HEK293T (cell line): ENCODE results near the gene COL9A2.

ENCODE experiments used
- CTCF ChIA-PET: fragments of 350-600 bp; formaldehyde crosslinking; extraction: SDS; loops from one replicate; lab custom pipeline; 2021; ENCODE audit warnings: antibody characterized with exemption, inconsistent platforms; lab: Yijun Ruan, JAX
- POLR2A ChIA-PET: fragments of 350-600 bp; formaldehyde crosslinking; extraction: SDS; loops from one replicate; lab custom pipeline; 2020; ENCODE audit warnings: antibody characterized with exemption, inconsistent platforms; lab: Yijun Ruan, JAX
- DNase-seq: peaks from one replicate; pipeline ENCODE4 v3.0.0; 2012; ENCODE audit warnings: mixed read lengths; ENCODE audit errors: extremely low spot score
- ARNT ChIP-seq: fragments of 450-650 bp; IDR thresholded peaks from 2 replicates; pipeline ENCODE4 v1.6.1; 2017; ENCODE audit warnings: mild to moderate bottlenecking
- BHLHE40 ChIP-seq: fragments of 450-650 bp; IDR thresholded peaks from 2 replicates; pipeline ENCODE4 v1.6.1; 2016; ENCODE audit warnings: mild to moderate bottlenecking, moderate library complexity, borderline replicate concordance
- CTBP1 ChIP-seq: fragments of 450-650 bp; IDR thresholded peaks from 2 replicates; pipeline ENCODE4 v1.6.1; 2016; ENCODE audit warnings: borderline replicate concordance
- ELF4 ChIP-seq: fragments of 450-650 bp; IDR thresholded peaks from 2 replicates; pipeline ENCODE4 v1.6.1; 2017; ENCODE audit warnings: antibody characterized with exemption
- FOXA1 ChIP-seq: fragments of 450-650 bp; IDR thresholded peaks from 2 replicates; pipeline ENCODE4 v1.6.1; 2016; ENCODE audit warnings: mild to moderate bottlenecking
- FOXK2 ChIP-seq: fragments of 450-650 bp; IDR thresholded peaks from 2 replicates; pipeline ENCODE4 v1.6.1; 2016; ENCODE audit warnings: mild to moderate bottlenecking
- FOXM1 ChIP-seq: fragments of 450-650 bp; IDR thresholded peaks from 2 replicates; pipeline ENCODE4 v1.6.1; 2017; ENCODE audit warnings: mild to moderate bottlenecking, borderline replicate concordance
- HDGF ChIP-seq: fragments of 450-650 bp; IDR thresholded peaks from 2 replicates; pipeline ENCODE4 v1.6.1; 2017; ENCODE audit warnings: antibody characterized with exemption, borderline replicate concordance
- L3MBTL2 ChIP-seq: fragments of 450-650 bp; conservative IDR thresholded peaks from 2 replicates; pipeline ENCODE4 v1.6.1; 2016; ENCODE audit warnings: mild to moderate bottlenecking
- LEF1 ChIP-seq: fragments of 450-650 bp; IDR thresholded peaks from 2 replicates; pipeline ENCODE4 v1.6.1; 2017; ENCODE audit warnings: mild to moderate bottlenecking, borderline replicate concordance
- NFRKB ChIP-seq: fragments of 450-650 bp; IDR thresholded peaks from 2 replicates; pipeline ENCODE4 v1.6.1; 2016; ENCODE audit warnings: mild to moderate bottlenecking, moderate library complexity
- SP1 ChIP-seq: fragments of 450-650 bp; IDR thresholded peaks from 2 replicates; pipeline ENCODE4 v1.6.1; 2017
- SUZ12 ChIP-seq: fragments of 450-650 bp; IDR thresholded peaks from 2 replicates; pipeline ENCODE4 v1.6.1; 2016; ENCODE audit warnings: mild to moderate bottlenecking
- TARDBP ChIP-seq: fragments of 450-650 bp; IDR thresholded peaks from 2 replicates; pipeline ENCODE4 v1.6.1; 2016
- ZNF384 ChIP-seq: fragments of 450-650 bp; IDR thresholded peaks from 2 replicates; pipeline ENCODE4 v1.6.1; 2016
- TF ChIP-seq, protein P1 (sequence below): fragments of 450-650 bp; IDR thresholded peaks from 2 replicates; pipeline ENCODE4 v1.6.1; 2016

COL9A2 gene

DNA sequence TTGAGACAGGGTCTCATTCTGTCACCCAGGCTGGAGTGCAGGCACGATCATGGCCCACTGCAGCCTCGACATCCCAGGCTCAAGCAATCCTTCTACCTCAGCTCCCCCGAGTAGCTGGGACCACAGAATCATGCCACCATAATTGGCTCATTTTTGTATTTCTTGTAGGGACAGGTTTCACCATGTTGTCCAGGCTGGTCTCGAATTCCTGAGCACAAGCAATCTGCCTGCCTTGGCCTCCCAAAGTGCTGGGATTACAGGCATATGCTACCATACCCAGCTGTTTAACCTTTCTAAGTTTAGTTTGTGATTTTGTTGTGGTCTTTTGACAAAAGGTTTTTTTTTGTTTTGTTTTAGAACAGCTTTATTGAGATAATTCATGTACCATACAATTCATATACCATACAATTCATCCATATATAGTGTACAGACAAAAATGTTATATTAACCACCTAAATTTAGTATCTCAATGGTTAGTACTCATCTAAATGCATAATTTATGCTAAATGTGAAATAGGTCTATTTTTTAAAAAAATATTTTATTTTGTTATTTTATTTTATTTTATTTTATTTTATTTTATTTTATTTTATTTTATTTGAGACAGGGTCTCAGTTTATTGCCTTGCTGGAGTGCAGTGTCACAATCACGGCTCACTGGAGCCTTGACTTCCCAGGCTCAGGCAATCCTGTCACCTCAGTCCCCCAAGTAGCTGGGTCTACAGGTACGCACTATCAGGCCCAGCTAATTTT lies 50.1 kb downstream of the COL9A2 start:
- no peak for DNase-seq
- no peak for TF ChIP-seq L3MBTL2
- no peak for TF ChIP-seq FOXK2
- no peak for TF ChIP-seq TARDBP
- no peak for TF ChIP-seq SUZ12
- no peak for TF ChIP-seq LEF1
- no peak for TF ChIP-seq ELF4
- no peak for TF ChIP-seq BHLHE40
- no peak for TF ChIP-seq ZNF384
- no peak for TF ChIP-seq CTBP1
- TF ChIP-seq NFRKB, result no peak
- TF ChIP-seq FOXA1, result no peak
- no peak for TF ChIP-seq SP1
- no peak for TF ChIP-seq FOXM1
- no peak for TF ChIP-seq ARNT
- TF ChIP-seq, protein P1, sequence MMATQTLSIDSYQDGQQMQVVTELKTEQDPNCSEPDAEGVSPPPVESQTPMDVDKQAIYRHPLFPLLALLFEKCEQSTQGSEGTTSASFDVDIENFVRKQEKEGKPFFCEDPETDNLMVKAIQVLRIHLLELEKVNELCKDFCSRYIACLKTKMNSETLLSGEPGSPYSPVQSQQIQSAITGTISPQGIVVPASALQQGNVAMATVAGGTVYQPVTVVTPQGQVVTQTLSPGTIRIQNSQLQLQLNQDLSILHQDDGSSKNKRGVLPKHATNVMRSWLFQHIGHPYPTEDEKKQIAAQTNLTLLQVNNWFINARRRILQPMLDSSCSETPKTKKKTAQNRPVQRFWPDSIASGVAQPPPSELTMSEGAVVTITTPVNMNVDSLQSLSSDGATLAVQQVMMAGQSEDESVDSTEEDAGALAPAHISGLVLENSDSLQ, result no peak
- TF ChIP-seq HDGF, result no peak
- POLR2A ChIA-PET, result no interaction called here
- CTCF ChIA-PET, result no interaction called here

DNA sequence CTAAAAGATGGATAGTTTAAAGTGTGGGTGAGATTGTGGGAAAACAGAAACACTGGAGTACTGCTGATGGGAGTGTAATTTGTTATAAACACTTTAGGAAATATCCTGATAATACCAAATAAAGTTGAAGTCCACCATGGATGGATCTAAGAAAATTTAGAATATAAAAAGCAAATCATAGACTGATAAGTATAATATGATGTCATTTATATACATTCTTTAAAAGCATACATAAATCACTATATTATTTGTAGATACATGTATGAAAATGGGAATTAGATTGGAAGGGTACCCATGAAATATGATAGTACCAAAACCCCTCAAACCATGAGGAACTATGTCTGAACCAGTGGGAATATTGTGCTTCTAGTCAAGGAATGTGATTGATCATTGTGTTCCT lies 51.2 kb downstream of the COL9A2 start:
- POLR2A ChIA-PET, result no interaction called here

DNA sequence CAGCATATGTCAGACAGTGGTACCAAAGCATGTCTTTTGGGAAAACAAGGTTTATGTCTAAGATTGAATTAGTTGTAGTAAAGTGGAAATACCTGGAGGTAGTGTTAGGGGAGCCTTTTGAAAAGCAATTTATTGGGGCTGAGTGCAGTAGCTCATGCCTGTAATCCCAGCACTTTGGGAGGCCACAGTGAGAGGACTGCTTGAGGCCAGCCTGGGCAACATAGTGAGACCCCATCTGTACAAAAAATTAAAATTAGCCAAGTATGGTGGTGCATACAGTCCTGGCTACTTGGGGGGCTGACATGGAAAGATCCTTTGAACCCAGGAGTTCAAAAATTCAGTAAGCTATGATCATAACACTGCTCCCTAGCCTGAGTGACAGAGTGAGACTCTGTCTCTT lies 51.8 kb downstream of the COL9A2 start:
- no peak for TF ChIP-seq HDGF
- DNase-seq, result no peak
- POLR2A ChIA-PET, result no interaction called here
- CTCF ChIA-PET, result no interaction called here

More for the DNA sequence above, 51.2 kb downstream of the COL9A2 start:
- DNase-seq, result no peak
- no peak for TF ChIP-seq SUZ12
- no peak for TF ChIP-seq ZNF384
- TF ChIP-seq ELF4, result no peak
- TF ChIP-seq TARDBP, result no peak
- TF ChIP-seq ARNT, result no peak
- no peak for TF ChIP-seq FOXM1
- no peak for TF ChIP-seq BHLHE40
- CTCF ChIA-PET, result no interaction called here

DNA sequence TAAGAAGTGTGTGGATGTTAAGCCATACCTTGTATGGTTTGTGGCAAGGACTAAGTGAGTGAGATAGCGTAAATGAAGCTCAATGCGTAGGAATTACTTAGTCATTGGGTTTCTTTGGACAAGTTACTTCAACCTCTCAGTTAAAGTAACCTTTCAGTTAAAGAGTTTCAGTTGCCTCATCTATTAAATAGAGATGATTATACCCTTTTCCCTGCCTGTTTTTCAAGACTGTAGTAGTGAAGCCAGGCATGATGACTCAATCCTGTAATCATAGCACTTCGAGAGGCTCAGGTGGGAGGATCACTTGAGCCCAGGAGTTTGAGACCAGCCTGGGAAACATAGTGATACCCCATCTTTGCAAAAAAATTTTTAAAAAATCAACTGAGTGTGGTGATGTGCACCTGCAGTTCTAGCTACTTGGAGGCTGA lies 52.7 kb downstream of the COL9A2 start:
- ChIA-PET CTCF (no interaction called here), POLR2A (no interaction called here)
- DNase-seq, result no peak
- no peak for TF ChIP-seq SP1
- TF ChIP-seq SUZ12, result no peak
- no peak for TF ChIP-seq FOXK2
- TF ChIP-seq, protein P1, result no peak
- TF ChIP-seq ZNF384, result no peak
- TF ChIP-seq ELF4, result no peak
- TF ChIP-seq HDGF, result no peak
- TF ChIP-seq BHLHE40, result no peak
- TF ChIP-seq TARDBP, result no peak

DNA sequence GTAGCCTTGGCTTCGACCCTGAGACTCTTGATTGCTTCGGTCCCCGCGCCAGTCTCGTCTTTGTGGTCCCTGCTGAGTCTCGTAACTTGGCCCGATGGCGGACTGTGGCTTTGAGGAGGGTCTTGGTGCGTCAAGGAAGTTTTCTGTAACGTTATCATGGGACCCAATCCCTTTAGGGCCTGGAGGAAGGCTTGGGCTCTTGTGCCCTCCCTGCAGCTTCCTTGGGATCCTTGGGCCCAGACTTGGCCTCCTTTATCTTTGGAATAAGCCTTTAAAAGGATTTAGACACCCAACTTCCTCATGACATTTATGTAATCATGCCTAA lies 58.7 kb downstream of the COL9A2 start:
- TF ChIP-seq ELF4, result no peak
- CTCF ChIA-PET, result no interaction called here
- DNase-seq, result peak; percentile 26
- POLR2A ChIA-PET, result interaction anchor here (1.0 to 1.5 kb wide), 12 partner anchors 11 to 218 kb away, joined by 3 to 8 read pairs (median 4); partner anchors contain the start of genes CAP1 and TMCO2

DNA sequence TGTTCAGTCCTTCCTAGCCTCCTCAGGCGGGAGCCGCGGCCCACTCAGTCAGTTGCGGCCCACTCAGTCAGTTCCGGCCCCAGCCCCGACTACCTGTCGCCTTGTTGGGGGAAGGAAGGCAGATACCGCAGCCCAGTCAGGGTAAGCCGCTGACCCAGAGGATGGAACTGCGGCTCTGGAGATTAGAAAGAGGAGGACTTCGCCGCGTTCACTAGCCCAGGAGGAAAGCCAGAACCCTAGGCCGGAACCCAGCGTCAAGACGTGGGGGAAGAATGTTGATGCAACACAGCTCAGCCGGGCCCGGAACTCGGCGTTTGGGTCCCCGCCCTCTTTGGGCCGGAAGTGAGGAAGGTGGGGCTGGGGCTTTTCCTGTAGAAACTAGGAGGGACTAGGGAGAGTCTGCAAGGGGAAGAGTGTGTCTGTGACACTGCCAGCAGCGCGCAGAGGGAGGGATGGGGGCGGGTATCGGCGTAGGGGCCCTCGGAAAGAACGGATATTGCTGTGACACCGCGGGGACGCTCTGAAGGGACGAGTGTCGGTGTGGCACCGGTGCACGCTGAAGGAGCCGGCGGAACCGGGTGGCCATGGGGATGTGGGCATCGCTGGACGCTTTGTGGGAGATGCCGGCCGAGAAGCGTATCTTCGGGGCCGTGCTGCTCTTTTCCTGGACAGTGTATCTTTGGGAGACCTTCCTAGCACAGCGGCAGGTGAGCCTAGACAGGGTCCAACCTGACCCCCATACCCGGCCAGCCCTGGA lies 59.2 kb downstream of the COL9A2 start, which contains the start of gene ZMPSTE24:
Gene ZMPSTE24, plus strand, starts transcription at position 549 of the 757 bp plus-strand sequence. Its CDS starts 36 bp downstream, at position 585.
- peak; percentile 86 for DNase-seq
- CTCF ChIA-PET, result no interaction called here
- POLR2A ChIA-PET, result interaction anchor here (0.7 to 1.5 kb wide), 13 partner anchors 11 to 217 kb away, joined by 3 to 8 read pairs (median 3); partner anchors contain the start of genes CAP1 and TMCO2
- TF ChIP-seq SUZ12 (no peak), CTBP1 (peak; percentile 85), FOXK2 (peak; percentile 67; the same call in 1 of the 2 replicates), ARNT (no peak), BHLHE40 (no peak), SP1 (no peak), HDGF (no peak), ZNF384 (no peak), TARDBP (no peak), FOXA1 (no peak), LEF1 (no peak), NFRKB (no peak), FOXM1 (no peak; the same call in 1 of the 2 replicates), ELF4 (peak; percentile 27; the same call in 1 of the 2 replicates), L3MBTL2 (peak; percentile 39)
- TF ChIP-seq, protein P1, result peak; percentile 46
